ENCODE results near the gene CEP112. TPM values are rescaled to one million over a fixed set of nuclear protein-coding genes. Genes with fewer than 3 reads are reported as not detected.

Gene CEP112
- total and polyA plus RNA-seq, 2 experiments from 2014 or later = 4.0 to 4.3 TPM

GRCh38 chr17:66088173-66088572 lies 103.8 kb downstream of the CEP112 start:
- no peak overlapping the region for H2AFZ ChIP-seq
- H3K36me3 Mint-ChIP-seq (ENCODE audit: low read depth) = peaks cover 10% of the 10 kb centered on the region
- ATAC-seq = no peak

More at GRCh38 chr17:66088173-66088572, 103.8 kb downstream of the CEP112 start:
- Mint-ChIP-seq H3K27me3 (ENCODE audit: insufficient read depth, low read depth, poor library complexity) (peaks cover 2% of the 10 kb centered on the region), H3K9me3 (peaks cover 20% of the 10 kb centered on the region), H3K4me1 (peaks cover 2% of the 10 kb centered on the region; the same call in 1 of the 3 replicates), H3K27ac (no peak overlapping the region), H3K4me3 (no peak overlapping the region)
- Histone ChIP-seq H3K4me3 (no peak overlapping the region), H3K36me3 (ENCODE audit: insufficient read depth) (no peaks in the 10 kb centered on the region), H3K4me1 (ENCODE audit: insufficient read depth) (no peaks in the 10 kb centered on the region), H3K79me2 (replicated peaks; ENCODE audit: insufficient read depth) (no peaks in the 10 kb centered on the region), H3F3A (replicated peaks; ENCODE audit: low read depth) (no peaks in the 10 kb centered on the region), H3K27me3 (ENCODE audit: insufficient read depth) (no peaks in the 10 kb centered on the region), H3K9me2 (ENCODE audit: insufficient read depth) (no peaks in the 10 kb centered on the region; the same call in 1 of the 2 replicates), H3K4me2 (no peak overlapping the region), H3K27ac (ENCODE audit: low read depth) (no peak overlapping the region), H4K20me1 (replicated peaks; ENCODE audit: insufficient read depth) (no peaks in the 10 kb centered on the region)
- TF ChIP-seq CTCF (conservative IDR thresholded peaks at IDR 0.05; ENCODE audit: low read depth in 2 of 2) (no peak), NANOG (IDR thresholded peaks at IDR 0.05; ENCODE audit: borderline replicate concordance) (no peak), ZNF462 (CRISPR knock-in tag; IDR thresholded peaks at IDR 0.05) (no peak), JUNB (IDR thresholded peaks at IDR 0.05; ENCODE audit: unreplicated experiment) (no peak), ETS1 (IDR thresholded peaks at IDR 0.05) (no peak), STAT1 (IDR thresholded peaks at IDR 0.05; ENCODE audit: unreplicated experiment) (no peak), EZH2 (IDR thresholded peaks at IDR 0.05; ENCODE audit: low read depth, unreplicated experiment) (no peak), REST (IDR thresholded peaks at IDR 0.05; ENCODE audit: unreplicated experiment) (no peak), EZH2phosphoT487 (IDR thresholded peaks at IDR 0.05; ENCODE audit: unreplicated experiment) (no peak), ZNF114 (CRISPR knock-in tag; IDR thresholded peaks at IDR 0.05) (no peak), ZNF331 (CRISPR knock-in tag; IDR thresholded peaks at IDR 0.05; ENCODE audit: low read depth) (no peak), CREB1 (CRISPR knock-in tag; IDR thresholded peaks at IDR 0.05; ENCODE audit: low read depth) (no peak), POLR2AphosphoS5 (IDR thresholded peaks at IDR 0.05; ENCODE audit: low read depth) (no peak)
- DNase-seq (ENCODE audit: low spot score) = no peak
